WTC11 (cell line): ENCODE measurements around the gene ANKRD49. TPM values are rescaled to one million over a fixed set of nuclear protein-coding genes. Genes with fewer than 3 reads are reported as not detected.
A peak's percentile ranks its signal among the peaks of the same experiment; 100 is the strongest.

Experiments used
- ATAC-seq: fragments of 200-7000 bp; cut with Tn5 transposase; 2 replicates; pipeline ENCODE4 v1.10.0; 2021; ENCODE audit warnings: mild to moderate bottlenecking, moderate library complexity
- CTCF ChIA-PET: fragments of 300-600 bp; sonication (Branson Sonifier 250); formaldehyde crosslinking; loops from one replicate; lab custom pipeline; 2021; ENCODE audit warnings: antibody characterized with exemption; lab: Charles Lee
- POLR2A ChIA-PET: fragments of 350-600 bp; sonication (Branson Sonifier 250); formaldehyde crosslinking; loops from one replicate; lab custom pipeline; 2021; ENCODE audit warnings: antibody characterized with exemption; lab: Charles Lee
- DNase-seq: peaks from one replicate; pipeline ENCODE4 v3.0.0; 2021; ENCODE audit warnings: low spot score
- H3K27ac Mint-ChIP-seq: 2 replicates; pipeline ENCODE4 v1.8.0; 2021; ENCODE audit warnings: mixed read lengths
- H3K27me3 Mint-ChIP-seq: 2 replicates; pipeline ENCODE4 v1.8.0; 2021; ENCODE audit warnings: low read depth, mild to moderate bottlenecking, moderate library complexity, mixed read lengths
- H3K36me3 Mint-ChIP-seq: 2 replicates; pipeline ENCODE4 v1.8.0; 2021; ENCODE audit warnings: mixed read lengths
- H3K4me1 Mint-ChIP-seq: 2 replicates; pipeline ENCODE4 v1.8.0; 2022; ENCODE audit warnings: mixed read lengths
- H3K4me3 Mint-ChIP-seq: 2 replicates; pipeline ENCODE4 v1.8.0; 2021; ENCODE audit warnings: mild to moderate bottlenecking, moderate library complexity, mixed read lengths
- H3K9me3 Mint-ChIP-seq: 2 replicates; pipeline ENCODE4 v1.8.0; 2021; ENCODE audit warnings: mixed read lengths
- ATF1 ChIP-seq: sonication (generic); formaldehyde crosslinking; IDR thresholded peaks from 2 replicates; pipeline ENCODE4 v1.8.1; 2023; ENCODE audit warnings: mild to moderate bottlenecking, moderate library complexity, missing genetic modification reagents
- KAT7 ChIP-seq: sonication (generic); formaldehyde crosslinking; IDR thresholded peaks from 2 replicates; pipeline ENCODE4 v1.8.1; 2023; ENCODE audit warnings: missing genetic modification reagents, mild to moderate bottlenecking, borderline replicate concordance
- OVOL2 ChIP-seq: fragments of 250-450 bp; sonication (Bioruptor Pico); IDR thresholded peaks from 2 replicates; pipeline ENCODE4 v1.9.0; 2021; ENCODE audit warnings: mild to moderate bottlenecking, borderline replicate concordance
- ZNF396 ChIP-seq: fragments of 250-450 bp; sonication (Bioruptor Pico); IDR thresholded peaks from 2 replicates; pipeline ENCODE4 v1.8.0; 2021; ENCODE audit warnings: mild to moderate bottlenecking, moderate library complexity, borderline replicate concordance
- ZNF423 ChIP-seq: fragments of 250-450 bp; sonication (Bioruptor Pico); IDR thresholded peaks from 2 replicates; pipeline ENCODE4 v2.1.2; 2022; ENCODE audit warnings: mild to moderate bottlenecking, moderate library complexity
- ZNF671 ChIP-seq: fragments of 250-450 bp; sonication (Bioruptor Pico); IDR thresholded peaks from 2 replicates; pipeline ENCODE4 v1.8.0; 2021; ENCODE audit warnings: mild to moderate bottlenecking
- total RNA-seq: library from RNA; stranded (reverse); gene quantifications from 3 replicates; pipeline ENCODE4 v1.2.3, GENCODE V29; 2021
- TF ChIP-seq, protein P1 (sequence below): fragments of 250-450 bp; sonication (Bioruptor Pico); IDR thresholded peaks from 2 replicates; pipeline ENCODE4 v1.8.0; 2021; ENCODE audit warnings: mild to moderate bottlenecking
- TF ChIP-seq, protein P2 (sequence below): fragments of 250-450 bp; sonication (Bioruptor Pico); IDR thresholded peaks from 2 replicates; pipeline ENCODE4 v1.9.0; 2021; ENCODE audit warnings: mild to moderate bottlenecking
- TF ChIP-seq, protein P3 (sequence below): sonication (generic); formaldehyde crosslinking; conservative IDR thresholded peaks from 2 replicates; pipeline ENCODE4 v1.8.1; 2023; ENCODE audit warnings: mild to moderate bottlenecking, low read depth, missing genetic modification reagents, moderate library complexity
- TF ChIP-seq, protein P4 (sequence below): fragments of 250-450 bp; sonication (Bioruptor Pico); IDR thresholded peaks from 2 replicates; pipeline ENCODE4 v2.1.2; 2022; ENCODE audit warnings: mild to moderate bottlenecking, moderate library complexity
- TF ChIP-seq, protein P5 (sequence below): sonication (generic); formaldehyde crosslinking; IDR thresholded peaks from 2 replicates; pipeline ENCODE4 v1.8.1; 2022; ENCODE audit warnings: missing genetic modification reagents, borderline replicate concordance
- TF ChIP-seq, protein P6 (sequence below): sonication (generic); formaldehyde crosslinking; IDR thresholded peaks from 2 replicates; pipeline ENCODE4 v1.8.0; 2023; ENCODE audit warnings: missing genetic modification reagents, mild to moderate bottlenecking, borderline replicate concordance
- TF ChIP-seq, protein P7 (sequence below): sonication (generic); formaldehyde crosslinking; IDR thresholded peaks from 2 replicates; pipeline ENCODE4 v1.8.0; 2022; ENCODE audit warnings: mild to moderate bottlenecking, missing genetic modification reagents

ANKRD49 gene
- total RNA-seq, 1 experiment from 2014 or later = 9.5 TPM

DNA sequence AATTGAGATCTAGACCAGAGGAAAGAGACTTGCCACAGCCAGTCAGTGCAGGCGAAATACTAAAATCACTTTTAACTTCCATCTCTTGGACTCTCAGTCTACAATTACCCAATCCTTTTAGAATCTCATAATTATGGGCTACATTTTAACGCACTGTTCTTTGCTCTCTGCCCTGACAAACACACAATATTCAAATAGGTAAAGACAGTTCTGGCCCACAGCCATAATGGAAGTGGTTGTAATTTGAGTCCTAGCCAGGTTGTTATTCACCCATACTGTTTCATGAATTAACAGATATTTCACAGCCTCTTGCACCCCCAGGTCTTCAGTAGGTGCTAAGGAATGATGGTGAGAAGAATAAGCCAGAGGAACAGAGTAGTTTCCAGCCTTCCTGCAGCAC, 19.3 kb downstream of the ANKRD49 start:
- POLR2A ChIA-PET = no interaction called here
- H3K9me3 Mint-ChIP-seq = peaks cover 5% of the 10 kb centered on the region
- TF ChIP-seq, protein P1, sequence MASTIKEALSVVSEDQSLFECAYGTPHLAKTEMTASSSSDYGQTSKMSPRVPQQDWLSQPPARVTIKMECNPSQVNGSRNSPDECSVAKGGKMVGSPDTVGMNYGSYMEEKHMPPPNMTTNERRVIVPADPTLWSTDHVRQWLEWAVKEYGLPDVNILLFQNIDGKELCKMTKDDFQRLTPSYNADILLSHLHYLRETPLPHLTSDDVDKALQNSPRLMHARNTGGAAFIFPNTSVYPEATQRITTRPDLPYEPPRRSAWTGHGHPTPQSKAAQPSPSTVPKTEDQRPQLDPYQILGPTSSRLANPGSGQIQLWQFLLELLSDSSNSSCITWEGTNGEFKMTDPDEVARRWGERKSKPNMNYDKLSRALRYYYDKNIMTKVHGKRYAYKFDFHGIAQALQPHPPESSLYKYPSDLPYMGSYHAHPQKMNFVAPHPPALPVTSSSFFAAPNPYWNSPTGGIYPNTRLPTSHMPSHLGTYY = no peak
- TF ChIP-seq KAT7 (CRISPR knock-in tag) (no peak), ZNF423 (CRISPR knock-in tag) (no peak), ATF1 (CRISPR knock-in tag) (no peak), ZNF671 (no peak), ZNF396 (no peak)
- TF ChIP-seq, protein P2, sequence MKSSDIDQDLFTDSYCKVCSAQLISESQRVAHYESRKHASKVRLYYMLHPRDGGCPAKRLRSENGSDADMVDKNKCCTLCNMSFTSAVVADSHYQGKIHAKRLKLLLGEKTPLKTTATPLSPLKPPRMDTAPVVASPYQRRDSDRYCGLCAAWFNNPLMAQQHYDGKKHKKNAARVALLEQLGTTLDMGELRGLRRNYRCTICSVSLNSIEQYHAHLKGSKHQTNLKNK (CRISPR knock-in tag) = no peak
- TF ChIP-seq, protein P3, sequence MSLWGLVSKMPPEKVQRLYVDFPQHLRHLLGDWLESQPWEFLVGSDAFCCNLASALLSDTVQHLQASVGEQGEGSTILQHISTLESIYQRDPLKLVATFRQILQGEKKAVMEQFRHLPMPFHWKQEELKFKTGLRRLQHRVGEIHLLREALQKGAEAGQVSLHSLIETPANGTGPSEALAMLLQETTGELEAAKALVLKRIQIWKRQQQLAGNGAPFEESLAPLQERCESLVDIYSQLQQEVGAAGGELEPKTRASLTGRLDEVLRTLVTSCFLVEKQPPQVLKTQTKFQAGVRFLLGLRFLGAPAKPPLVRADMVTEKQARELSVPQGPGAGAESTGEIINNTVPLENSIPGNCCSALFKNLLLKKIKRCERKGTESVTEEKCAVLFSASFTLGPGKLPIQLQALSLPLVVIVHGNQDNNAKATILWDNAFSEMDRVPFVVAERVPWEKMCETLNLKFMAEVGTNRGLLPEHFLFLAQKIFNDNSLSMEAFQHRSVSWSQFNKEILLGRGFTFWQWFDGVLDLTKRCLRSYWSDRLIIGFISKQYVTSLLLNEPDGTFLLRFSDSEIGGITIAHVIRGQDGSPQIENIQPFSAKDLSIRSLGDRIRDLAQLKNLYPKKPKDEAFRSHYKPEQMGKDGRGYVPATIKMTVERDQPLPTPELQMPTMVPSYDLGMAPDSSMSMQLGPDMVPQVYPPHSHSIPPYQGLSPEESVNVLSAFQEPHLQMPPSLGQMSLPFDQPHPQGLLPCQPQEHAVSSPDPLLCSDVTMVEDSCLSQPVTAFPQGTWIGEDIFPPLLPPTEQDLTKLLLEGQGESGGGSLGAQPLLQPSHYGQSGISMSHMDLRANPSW (CRISPR knock-in tag) = no peak
- TF ChIP-seq, protein P4, sequence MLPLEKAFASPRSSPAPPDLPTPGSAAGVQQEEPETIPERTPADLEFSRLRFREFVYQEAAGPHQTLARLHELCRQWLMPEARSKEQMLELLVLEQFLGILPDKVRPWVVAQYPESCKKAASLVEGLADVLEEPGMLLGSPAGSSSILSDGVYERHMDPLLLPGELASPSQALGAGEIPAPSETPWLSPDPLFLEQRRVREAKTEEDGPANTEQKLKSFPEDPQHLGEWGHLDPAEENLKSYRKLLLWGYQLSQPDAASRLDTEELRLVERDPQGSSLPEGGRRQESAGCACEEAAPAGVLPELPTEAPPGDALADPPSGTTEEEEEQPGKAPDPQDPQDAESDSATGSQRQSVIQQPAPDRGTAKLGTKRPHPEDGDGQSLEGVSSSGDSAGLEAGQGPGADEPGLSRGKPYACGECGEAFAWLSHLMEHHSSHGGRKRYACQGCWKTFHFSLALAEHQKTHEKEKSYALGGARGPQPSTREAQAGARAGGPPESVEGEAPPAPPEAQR (CRISPR knock-in tag) = no peak
- no peak overlapping the region for H3K27ac Mint-ChIP-seq
- ATAC-seq (no peak), DNase-seq (no peak)
- peaks cover 62% of the 10 kb centered on the region for H3K27me3 Mint-ChIP-seq
- CTCF ChIA-PET = interaction anchor here (0.9 to 1.6 kb wide), 6 partner anchors 8 to 617 kb away, joined by 3 to 12 read pairs (median 4); no protein-coding TSS in a partner anchor
- no peaks in the 10 kb centered on the region for H3K36me3 Mint-ChIP-seq
- peaks cover 5% of the 10 kb centered on the region for H3K4me1 Mint-ChIP-seq
- H3K4me3 Mint-ChIP-seq = peak overlapping the region; percentile 70; the same call in 1 of the 2 replicates

DNA sequence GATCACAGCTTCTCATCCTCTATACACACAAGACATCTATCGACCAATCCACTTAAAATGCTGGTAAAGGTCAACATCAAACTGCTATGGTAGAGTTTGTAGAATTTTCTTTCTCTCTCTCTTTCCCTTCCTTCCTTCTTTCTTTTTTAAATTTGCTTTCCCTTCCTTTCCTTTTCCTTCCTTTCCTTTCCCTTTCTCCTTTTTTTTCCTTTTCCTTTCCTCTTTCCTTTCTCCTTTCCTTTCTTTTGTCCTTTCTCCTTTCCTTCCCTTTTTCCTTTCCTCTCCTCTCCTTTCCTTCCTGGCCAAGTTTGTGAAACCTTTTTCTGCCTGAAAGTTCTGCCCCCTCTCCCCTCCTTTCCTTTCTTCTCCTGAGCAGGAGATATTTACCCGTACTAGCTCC, 21.6 kb downstream of the ANKRD49 start:
- TF ChIP-seq, protein P5, sequence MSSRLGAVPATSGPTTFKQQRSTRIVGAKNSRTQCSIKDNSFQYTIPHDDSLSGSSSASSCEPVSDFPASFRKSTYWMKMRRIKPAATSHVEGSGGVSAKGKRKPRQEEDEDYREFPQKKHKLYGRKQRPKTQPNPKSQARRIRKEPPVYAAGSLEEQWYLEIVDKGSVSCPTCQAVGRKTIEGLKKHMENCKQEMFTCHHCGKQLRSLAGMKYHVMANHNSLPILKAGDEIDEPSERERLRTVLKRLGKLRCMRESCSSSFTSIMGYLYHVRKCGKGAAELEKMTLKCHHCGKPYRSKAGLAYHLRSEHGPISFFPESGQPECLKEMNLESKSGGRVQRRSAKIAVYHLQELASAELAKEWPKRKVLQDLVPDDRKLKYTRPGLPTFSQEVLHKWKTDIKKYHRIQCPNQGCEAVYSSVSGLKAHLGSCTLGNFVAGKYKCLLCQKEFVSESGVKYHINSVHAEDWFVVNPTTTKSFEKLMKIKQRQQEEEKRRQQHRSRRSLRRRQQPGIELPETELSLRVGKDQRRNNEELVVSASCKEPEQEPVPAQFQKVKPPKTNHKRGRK (CRISPR knock-in tag) = 0 out of 2 replicates have a peak, but pooled peaks have one; percentile 66
- TF ChIP-seq, protein P6, sequence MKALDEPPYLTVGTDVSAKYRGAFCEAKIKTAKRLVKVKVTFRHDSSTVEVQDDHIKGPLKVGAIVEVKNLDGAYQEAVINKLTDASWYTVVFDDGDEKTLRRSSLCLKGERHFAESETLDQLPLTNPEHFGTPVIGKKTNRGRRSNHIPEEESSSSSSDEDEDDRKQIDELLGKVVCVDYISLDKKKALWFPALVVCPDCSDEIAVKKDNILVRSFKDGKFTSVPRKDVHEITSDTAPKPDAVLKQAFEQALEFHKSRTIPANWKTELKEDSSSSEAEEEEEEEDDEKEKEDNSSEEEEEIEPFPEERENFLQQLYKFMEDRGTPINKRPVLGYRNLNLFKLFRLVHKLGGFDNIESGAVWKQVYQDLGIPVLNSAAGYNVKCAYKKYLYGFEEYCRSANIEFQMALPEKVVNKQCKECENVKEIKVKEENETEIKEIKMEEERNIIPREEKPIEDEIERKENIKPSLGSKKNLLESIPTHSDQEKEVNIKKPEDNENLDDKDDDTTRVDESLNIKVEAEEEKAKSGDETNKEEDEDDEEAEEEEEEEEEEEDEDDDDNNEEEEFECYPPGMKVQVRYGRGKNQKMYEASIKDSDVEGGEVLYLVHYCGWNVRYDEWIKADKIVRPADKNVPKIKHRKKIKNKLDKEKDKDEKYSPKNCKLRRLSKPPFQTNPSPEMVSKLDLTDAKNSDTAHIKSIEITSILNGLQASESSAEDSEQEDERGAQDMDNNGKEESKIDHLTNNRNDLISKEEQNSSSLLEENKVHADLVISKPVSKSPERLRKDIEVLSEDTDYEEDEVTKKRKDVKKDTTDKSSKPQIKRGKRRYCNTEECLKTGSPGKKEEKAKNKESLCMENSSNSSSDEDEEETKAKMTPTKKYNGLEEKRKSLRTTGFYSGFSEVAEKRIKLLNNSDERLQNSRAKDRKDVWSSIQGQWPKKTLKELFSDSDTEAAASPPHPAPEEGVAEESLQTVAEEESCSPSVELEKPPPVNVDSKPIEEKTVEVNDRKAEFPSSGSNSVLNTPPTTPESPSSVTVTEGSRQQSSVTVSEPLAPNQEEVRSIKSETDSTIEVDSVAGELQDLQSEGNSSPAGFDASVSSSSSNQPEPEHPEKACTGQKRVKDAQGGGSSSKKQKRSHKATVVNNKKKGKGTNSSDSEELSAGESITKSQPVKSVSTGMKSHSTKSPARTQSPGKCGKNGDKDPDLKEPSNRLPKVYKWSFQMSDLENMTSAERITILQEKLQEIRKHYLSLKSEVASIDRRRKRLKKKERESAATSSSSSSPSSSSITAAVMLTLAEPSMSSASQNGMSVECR = no peak
- TF ChIP-seq, protein P2 (CRISPR knock-in tag) = no peak
- TF ChIP-seq, protein P7, sequence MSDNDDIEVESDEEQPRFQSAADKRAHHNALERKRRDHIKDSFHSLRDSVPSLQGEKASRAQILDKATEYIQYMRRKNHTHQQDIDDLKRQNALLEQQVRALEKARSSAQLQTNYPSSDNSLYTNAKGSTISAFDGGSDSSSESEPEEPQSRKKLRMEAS (CRISPR knock-in tag) = no peak
- no peak for TF ChIP-seq OVOL2 (CRISPR knock-in tag)
- CTCF ChIA-PET = interaction anchor here (1.4 to 2.0 kb wide), 2 partner anchors 10 to 620 kb away, joined by 3 to 6 read pairs; no protein-coding TSS in a partner anchor
- Mint-ChIP-seq H3K27me3 (peaks cover 57% of the 10 kb centered on the region), H3K9me3 (peaks cover 5% of the 10 kb centered on the region), H3K27ac (no peak overlapping the region), H3K4me1 (peaks cover 5% of the 10 kb centered on the region), H3K4me3 (no peak overlapping the region), H3K36me3 (no peaks in the 10 kb centered on the region)
- ATAC-seq = no peak
- POLR2A ChIA-PET = no interaction called here
- DNase-seq = no peak
